Esophagus (tissue), 2 donors: Measurements from ENCODE around the gene TAF11L12. TPM values are rescaled to one million over a fixed set of nuclear protein-coding genes. Genes with fewer than 3 reads are reported as not detected.
"Not testable (repeated sequence)": the region's sequence is repeated elsewhere in the genome, so short reads cannot be mapped to it uniquely, and the experiment has no call there.

ENCODE experiments used
- H3K27ac ChIP-seq, 2 donors: one replicate each; pipeline ENCODE4 v1.5.1; 2013; ENCODE audit warnings: low read depth in 2 of 2, mild to moderate bottlenecking in 2 of 2, inconsistent platforms in 1 of 2, low read length in 1 of 2, moderate library complexity in 1 of 2
- H3K27me3 ChIP-seq, 2 donors: one replicate each; pipeline ENCODE4 v1.6.1; 2013; ENCODE audit warnings: low read length in 2 of 2, control low read depth in 1 of 2, mild to moderate bottlenecking in 1 of 2; ENCODE audit not compliant: insufficient read depth in 2 of 2, control insufficient read depth in 1 of 2
- H3K36me3 ChIP-seq, 2 donors: one replicate each; pipeline ENCODE4 v1.6.1; 2013; ENCODE audit warnings: low read length in 1 of 2; ENCODE audit not compliant: control insufficient read depth in 2 of 2, insufficient read depth in 2 of 2
- H3K4me1 ChIP-seq, 2 donors: one replicate each; pipeline ENCODE4 v1.6.1; 2013; ENCODE audit warnings: low read length in 1 of 2; ENCODE audit not compliant: control insufficient read depth in 2 of 2, insufficient read depth in 2 of 2
- H3K4me3 ChIP-seq, 2 donors: one replicate each; pipeline ENCODE4 v1.5.1; 2013; ENCODE audit warnings: low read length in 2 of 2, mild to moderate bottlenecking in 2 of 2, low read depth in 1 of 2, moderate library complexity in 1 of 2
- H3K9me3 ChIP-seq, 2 donors: one replicate each; pipeline ENCODE4 v1.6.1; 2013; ENCODE audit warnings: mild to moderate bottlenecking in 2 of 2, low read depth in 1 of 2, low read length in 1 of 2, moderate library complexity in 1 of 2; ENCODE audit not compliant: control insufficient read depth in 2 of 2, insufficient read depth in 1 of 2
- WGBS, 2 donors: extraction: QIAGEN DNeasy Blood & Tissue Kit; methylation state at CpG; one replicate each; pipeline ENCODE4 v1.1.7; 2013; 5-methylcytosine and 5-hydroxymethylcytosine counted together
- polyA plus RNA-seq, 2 donors: library from polyadenylated mRNA; stranded (reverse); fragments of 200-250 nt; gene quantifications; one replicate each; pipeline ENCODE4 v1.2.3, GENCODE V29; 2013
- donor health status: healthy with polysubstance abuse.
- donor health status: Bipolar disorder and iron deficiency.

TAF11L12 gene
- polyA plus RNA-seq, 2 donors, result not detected

DNA sequence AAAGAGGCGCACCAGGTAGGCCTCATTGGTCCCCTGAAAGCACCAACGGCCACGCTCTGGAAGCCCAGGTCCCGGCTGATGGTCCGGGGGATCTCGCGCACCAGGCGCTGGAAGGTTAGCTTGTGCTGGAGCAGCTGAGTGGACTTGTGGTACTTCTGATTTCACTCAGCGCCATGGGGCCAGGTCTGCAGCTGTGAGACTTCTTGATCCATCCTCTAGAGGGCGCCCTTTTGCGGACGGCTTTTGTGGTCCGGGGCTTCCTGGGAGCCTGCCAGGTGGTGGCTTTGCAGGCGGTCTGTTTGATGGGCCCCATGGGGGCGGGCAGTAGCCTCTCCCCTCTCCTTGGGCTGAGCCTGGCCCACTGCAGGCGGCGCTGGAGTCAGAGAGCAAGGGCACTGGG, 10.4 kb downstream of the TAF11L12 start:
- H3K27ac ChIP-seq, result no peak overlapping the region
- H3K4me1 ChIP-seq, result no peaks in the 10 kb centered on the region
- WGBS, 2 donors, result 85 to 87% methylated on average over 17 of the region's 17 CpGs
- no peaks in the 10 kb centered on the region for H3K27me3 ChIP-seq
- no peaks in the 10 kb centered on the region for H3K36me3 ChIP-seq
- no peak overlapping the region for H3K4me3 ChIP-seq
- H3K9me3 ChIP-seq, result peaks cover 0 to 2% of the 10 kb centered on the region in 2 donors

GRCh38 chr5:17625686-17626085, 15.5 kb downstream of the TAF11L12 start:
- 86 to 91% methylated on average over 11 of the region's 11 CpGs for WGBS, 2 donors
- no peak overlapping the region for H3K27ac ChIP-seq
- H3K27me3 ChIP-seq, result no peaks in the 10 kb centered on the region

GRCh38 chr5:17631788-17632187, 21.6 kb downstream of the TAF11L12 start, which contains the start of gene TAF11L13:
TSS of gene TAF11L13 (plus strand) at chr5:17632088.
- not testable (repeated sequence) for H3K4me3 ChIP-seq, H3K4me1 ChIP-seq, H3K9me3 ChIP-seq, H3K27ac ChIP-seq, H3K27me3 ChIP-seq, H3K36me3 ChIP-seq
- WGBS, 2 donors, result 76 to 87% methylated on average over 9 of the region's 12 CpGs

More at GRCh38 chr5:17625686-17626085, 15.5 kb downstream of the TAF11L12 start:
- Histone ChIP-seq H3K4me1 (no peaks in the 10 kb centered on the region), H3K9me3 (peaks cover 0 to 2% of the 10 kb centered on the region in 2 donors), H3K36me3 (no peaks in the 10 kb centered on the region), H3K4me3 (no peak overlapping the region)

GRCh38 chr5:17634160-17634559, 24.0 kb downstream of the TAF11L12 start, which contains the start of gene TAF11L14:
TSS of gene TAF11L14 (plus strand) at chr5:17634460.
- H3K36me3 ChIP-seq, result no peaks in the 10 kb centered on the region
- H3K27ac ChIP-seq, result no peak within 1 kb of the TSS
- 84 to 88% methylated on average over 5 of the region's 5 CpGs for WGBS, 2 donors
- H3K4me3 ChIP-seq, result no peak within 1 kb of the TSS
- H3K4me1 ChIP-seq, result no peaks in the 10 kb centered on the region
- no peaks in the 10 kb centered on the region for H3K9me3 ChIP-seq
- H3K27me3 ChIP-seq, result no peaks in the 10 kb centered on the region

DNA sequence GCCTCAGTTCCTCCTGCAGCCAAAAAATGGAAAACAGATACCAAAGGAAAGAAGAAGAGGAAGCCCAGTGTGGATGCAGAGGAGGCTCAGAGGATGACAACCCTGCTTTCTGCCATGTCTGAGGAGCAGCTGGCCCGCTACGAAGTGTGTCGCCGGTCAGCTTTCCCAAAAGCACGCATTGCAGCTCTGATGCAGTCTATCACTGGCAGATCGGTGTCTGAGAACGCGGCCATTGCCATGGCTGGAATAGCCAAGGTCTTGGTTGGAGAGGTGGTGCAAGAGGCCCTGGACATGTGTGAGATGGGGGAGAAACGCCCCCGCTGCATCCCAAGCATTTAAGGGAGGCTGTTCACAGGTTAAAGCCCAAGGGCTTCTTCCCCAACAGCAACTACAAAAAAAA, 39.0 kb downstream of the TAF11L12 start:
- not testable (repeated sequence) for H3K36me3 ChIP-seq, H3K27me3 ChIP-seq, H3K4me1 ChIP-seq, H3K4me3 ChIP-seq, H3K27ac ChIP-seq, H3K9me3 ChIP-seq
- WGBS, 2 donors, result 96% methylated on average over 10 of the region's 10 CpGs

- H3K36me3 ChIP-seq, H3K27me3 ChIP-seq, H3K9me3 ChIP-seq, H3K27ac ChIP-seq, H3K4me1 ChIP-seq, H3K4me3 ChIP-seq: not testable (repeated sequence)
- 90 to 97% methylated on average over 23 to 32 of the region's 32 CpGs for WGBS, 2 donors
Observed at GRCh38 chr5:17655201-17655759, 45.1 kb downstream of the TAF11L12 start.

GRCh38 chr5:17655921-17656320, 45.7 kb downstream of the TAF11L12 start:
- WGBS, 2 donors, result 69 to 70% methylated on average over 6 of the region's 6 CpGs
- Histone ChIP-seq H3K27me3 (no peaks in the 10 kb centered on the region), H3K4me3 (no peak overlapping the region)

More at GRCh38 chr5:17655921-17656320, 45.7 kb downstream of the TAF11L12 start:
- Histone ChIP-seq H3K27ac (no peak overlapping the region), H3K9me3 (no peaks in the 10 kb centered on the region), H3K36me3 (no peaks in the 10 kb centered on the region), H3K4me1 (no peaks in the 10 kb centered on the region)

Other genes starting within 250 kb of the TAF11L12 start
- gene TAF11L2, start 112.2 kb upstream of the TAF11L12 start, polyA plus RNA-seq, result not detected
- not detected for gene TAF11L3, start 92.0 kb upstream of the TAF11L12 start, polyA plus RNA-seq
- gene TAF11L4, start 88.6 kb upstream of the TAF11L12 start, polyA plus RNA-seq, result not detected
- gene TAF11L5, start 85.2 kb upstream of the TAF11L12 start, polyA plus RNA-seq, result not detected
- not detected for gene TAF11L6, start 81.7 kb upstream of the TAF11L12 start, polyA plus RNA-seq
- gene TAF11L7, start 24.6 kb upstream of the TAF11L12 start, polyA plus RNA-seq, result not detected
- not detected for gene TAF11L8, start 19.4 kb upstream of the TAF11L12 start, polyA plus RNA-seq
- gene TAF11L9, start 16.0 kb upstream of the TAF11L12 start, polyA plus RNA-seq, result not detected
- not detected for gene TAF11L10, start 12.6 kb upstream of the TAF11L12 start, polyA plus RNA-seq
- not detected for gene TAF11L11, start 6.2 kb upstream of the TAF11L12 start, polyA plus RNA-seq
- not detected for gene TAF11L13, start 21.7 kb downstream of the TAF11L12 start, polyA plus RNA-seq
- not detected for gene TAF11L14, start 24.1 kb downstream of the TAF11L12 start, polyA plus RNA-seq